Activated CD8-positive, alpha-beta memory T cell treated with anti-CD3 and anti-CD28 coated beads for 48 hours (primary cell): ENCODE data around the gene VTCN1.
"Not testable (repeated sequence)": the region's sequence is repeated elsewhere in the genome, so short reads cannot be mapped to it uniquely, and the experiment has no call there.

Experiments used
- DNase-seq, 3 experiments: peaks; one replicate each; pipeline ENCODE4 v3.0.0-alpha.2; 2020; ENCODE audit warnings: low read depth in 2 of 3, low spot score in 2 of 3

VTCN1 gene

DNA sequence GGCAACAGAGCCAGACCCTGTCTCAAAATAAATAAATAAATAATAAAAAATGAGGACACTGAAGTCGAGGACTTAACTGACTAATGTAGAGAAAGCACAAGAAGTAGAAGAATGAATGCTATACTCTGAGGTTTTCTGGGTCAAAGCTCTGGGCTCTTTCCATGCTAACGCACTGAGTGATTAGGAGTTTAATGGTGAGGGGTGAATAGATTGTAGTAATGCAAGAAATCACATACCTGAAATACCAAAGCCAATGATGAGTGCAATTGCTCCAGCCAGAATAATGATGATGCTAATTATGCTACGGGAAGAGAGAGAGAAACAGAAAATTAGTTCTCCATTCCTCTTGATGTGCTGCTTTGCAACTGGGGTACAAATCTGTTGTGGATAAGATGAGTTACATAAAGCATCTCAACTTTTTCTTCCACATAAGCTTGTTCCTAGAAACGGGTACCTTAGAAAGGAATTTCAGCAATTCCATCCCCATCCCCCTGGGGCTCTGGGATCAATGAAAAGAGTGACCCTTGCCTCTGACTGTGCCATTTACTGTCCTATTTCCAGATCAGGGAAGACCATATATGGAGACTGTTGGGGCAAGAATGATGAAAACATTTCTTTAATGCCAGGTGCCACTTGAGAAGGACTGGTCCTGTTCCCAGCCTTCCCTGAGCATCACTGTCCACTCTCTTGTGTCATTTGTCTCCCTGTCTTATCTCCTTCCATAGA is 40.7 kb downstream of the VTCN1 start:
- DNase-seq, result no peak

- no peak for DNase-seq
Measured at GRCh38 chr1:117167402-117167801, 43.3 kb downstream of the VTCN1 start.

GRCh38 chr1:117166076-117166475 is 44.7 kb downstream of the VTCN1 start:
- DNase-seq, result no peak

- DNase-seq, result no peak
Measured at GRCh38 chr1:117164209-117164608, 46.5 kb downstream of the VTCN1 start.

DNA sequence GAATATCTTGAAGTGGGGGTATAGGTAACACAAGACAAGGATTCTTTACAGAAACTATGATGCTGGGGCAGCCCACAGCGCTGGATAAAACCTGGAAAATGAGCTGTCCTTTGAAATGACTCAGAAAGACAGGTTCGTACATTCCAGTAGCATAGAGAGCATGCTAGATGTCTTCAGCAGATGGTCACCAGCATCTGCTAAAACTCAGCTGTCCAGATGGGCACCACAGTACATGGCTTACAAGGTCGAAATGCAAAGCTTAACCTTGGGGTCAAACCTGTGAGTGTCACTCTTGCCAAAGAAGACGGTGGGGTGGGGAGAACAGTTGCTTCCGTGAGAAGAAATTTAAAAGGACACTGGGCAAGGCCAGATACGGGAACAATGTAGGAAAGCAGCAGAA is 47.9 kb downstream of the VTCN1 start:
- no peak for DNase-seq

- no peak for DNase-seq
Measured at GRCh38 chr1:117161887-117162286, 48.8 kb downstream of the VTCN1 start.

- not testable (repeated sequence) for DNase-seq
Measured at GRCh38 chr1:117151305-117151704, 59.4 kb downstream of the VTCN1 start.

DNA sequence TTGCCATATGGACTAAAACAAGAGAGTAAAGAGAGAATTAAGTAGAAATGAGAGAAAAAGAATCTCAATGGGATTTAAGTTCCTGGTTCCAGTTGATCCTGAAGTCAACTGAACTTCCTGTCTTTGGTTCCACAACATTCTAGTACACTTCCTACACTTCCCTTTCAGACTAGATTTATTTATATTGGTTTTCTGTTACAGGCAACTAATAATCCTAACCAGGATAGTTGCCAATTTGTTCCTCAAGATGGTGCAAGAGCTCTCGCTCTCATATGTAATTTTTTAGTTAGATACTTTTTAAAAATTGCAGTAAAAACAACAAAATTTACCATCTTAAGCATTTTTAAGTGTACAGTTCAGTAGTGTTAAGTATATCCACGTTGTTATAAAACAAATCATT is 60.4 kb downstream of the VTCN1 start:
- no peak for DNase-seq

DNA sequence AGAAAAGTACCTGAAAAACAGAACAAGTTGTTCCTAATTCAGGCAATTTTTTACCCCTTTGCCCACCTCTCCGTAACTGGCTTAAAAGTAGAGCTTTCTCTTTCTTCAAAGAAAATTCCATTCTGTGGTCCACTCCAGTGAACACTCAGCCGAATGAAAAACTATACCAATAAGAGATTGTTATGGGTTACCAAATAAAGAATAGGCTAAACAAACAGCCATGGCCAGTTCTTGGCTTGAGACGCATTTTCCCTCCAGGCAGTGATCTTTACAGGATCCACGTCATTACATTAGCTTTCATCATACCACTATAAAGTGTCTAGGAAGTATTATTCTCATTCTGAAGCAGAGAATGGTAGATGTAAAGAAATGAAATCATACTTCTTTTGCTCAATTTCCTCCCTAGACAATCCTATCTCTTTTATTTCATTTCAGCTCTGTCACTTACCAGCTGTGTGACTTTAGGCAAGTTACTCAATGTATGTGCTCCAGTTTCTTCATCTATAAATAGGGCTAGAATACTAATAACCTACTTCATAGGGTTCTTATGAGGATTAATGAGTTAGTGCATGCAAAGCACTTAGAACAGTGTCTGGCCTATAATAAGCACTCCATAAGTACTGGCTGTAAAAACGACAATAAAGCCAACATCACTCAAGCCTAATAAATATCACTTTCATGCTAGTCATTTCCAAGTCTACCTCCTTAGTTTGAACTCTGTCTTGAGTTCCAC is 62.7 kb downstream of the VTCN1 start:
- DNase-seq, result no peak

DNA sequence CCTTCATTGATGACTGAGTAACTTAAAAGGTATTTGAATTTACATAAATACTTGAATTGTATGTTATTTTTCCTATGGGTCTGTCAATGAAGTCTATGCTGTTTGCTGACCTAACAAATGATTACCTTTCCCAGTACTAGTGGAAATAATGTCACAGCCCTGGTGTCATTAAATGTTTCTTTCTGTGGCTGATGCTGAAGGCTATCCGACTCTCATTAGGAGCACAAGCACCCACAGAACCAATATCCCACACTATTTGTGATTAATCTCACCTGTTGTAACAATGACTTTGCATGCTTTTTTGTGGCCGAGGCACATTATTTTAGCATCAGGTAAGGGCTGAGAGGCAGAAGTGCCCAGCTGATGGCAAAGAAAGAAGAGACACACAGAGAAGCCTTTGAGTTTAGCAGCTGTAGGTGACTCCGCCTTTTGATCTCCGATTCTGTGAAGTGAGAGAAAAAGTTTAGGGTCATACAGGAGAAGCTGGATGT is 63.3 kb downstream of the VTCN1 start:
- no peak for DNase-seq

DNA sequence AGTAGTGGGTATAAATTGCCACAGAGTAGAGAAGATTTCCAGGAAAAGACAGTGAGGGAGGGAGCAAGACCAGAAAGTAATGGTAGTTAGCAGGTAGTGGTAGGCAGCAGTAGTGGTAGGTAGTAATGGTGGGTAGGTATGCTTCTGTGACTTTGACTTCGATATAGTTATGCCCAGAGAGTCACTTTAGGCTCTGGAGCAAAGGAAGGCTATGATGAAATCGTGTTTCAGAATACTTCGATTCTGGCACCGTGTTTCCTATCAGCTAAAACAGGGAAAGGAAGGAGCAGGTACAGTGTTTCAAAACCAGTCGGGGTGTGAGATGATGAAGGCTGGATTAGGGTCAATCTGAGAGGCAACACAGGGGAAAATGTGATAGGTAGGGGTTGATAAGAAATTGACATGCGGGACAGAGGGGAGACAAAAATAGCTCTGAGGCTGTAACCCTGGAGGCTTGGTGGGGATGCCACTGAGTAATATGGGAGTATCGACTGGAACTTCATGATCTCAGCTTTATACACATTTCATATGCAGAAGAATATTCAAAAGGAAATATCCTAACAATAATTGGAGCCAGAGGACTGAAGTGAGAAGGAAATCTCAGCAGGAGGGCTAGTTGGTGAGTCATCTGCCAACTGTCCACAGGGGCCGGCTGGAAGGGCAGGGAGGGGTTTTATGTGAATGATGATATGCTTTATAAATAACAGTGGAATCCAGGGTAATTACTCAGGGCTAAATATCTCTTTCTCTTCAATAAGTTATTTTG is 64.0 kb downstream of the VTCN1 start:
- no peak for DNase-seq

DNA sequence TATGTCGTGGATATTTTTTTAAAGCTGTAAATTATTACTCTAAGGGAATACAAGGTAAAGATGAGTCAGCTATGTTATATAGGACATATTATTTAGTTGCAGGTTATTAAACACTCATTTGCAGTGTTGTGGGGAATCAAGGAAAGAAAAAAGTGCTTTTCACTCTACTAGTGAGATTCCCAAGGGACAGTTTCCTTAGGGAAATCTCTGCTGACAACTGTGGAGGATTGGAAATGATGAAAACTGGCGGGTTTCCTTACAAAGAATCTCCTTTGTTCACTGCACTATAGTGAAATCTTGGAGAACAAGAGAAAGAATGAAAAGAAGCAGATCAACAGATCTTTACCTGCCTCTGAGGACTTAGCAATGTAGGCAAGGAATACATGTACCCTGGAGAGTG is 64.7 kb downstream of the VTCN1 start:
- DNase-seq, result no peak

- no peak for DNase-seq
Measured at GRCh38 chr1:117143871-117144270, 66.9 kb downstream of the VTCN1 start.

DNA sequence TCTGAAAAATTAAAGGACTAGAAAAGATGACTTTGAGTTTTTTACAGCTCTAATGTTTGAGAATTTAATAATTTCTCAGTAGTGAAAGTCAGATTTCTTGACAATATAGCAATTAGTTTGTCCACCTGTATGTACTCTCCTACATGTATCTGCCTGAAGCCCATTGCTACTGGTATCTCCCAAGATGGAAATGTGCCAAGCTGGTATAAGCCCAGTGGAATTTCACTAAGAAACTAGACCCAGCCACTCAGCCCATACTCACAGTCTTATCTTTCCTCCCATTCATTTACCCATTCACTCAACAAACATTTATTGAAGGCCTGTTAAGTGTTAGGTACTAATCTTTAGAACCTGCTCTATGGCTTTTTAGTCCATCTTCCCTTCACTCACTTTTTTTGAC is 67.6 kb downstream of the VTCN1 start:
- DNase-seq, result no peak

DNA sequence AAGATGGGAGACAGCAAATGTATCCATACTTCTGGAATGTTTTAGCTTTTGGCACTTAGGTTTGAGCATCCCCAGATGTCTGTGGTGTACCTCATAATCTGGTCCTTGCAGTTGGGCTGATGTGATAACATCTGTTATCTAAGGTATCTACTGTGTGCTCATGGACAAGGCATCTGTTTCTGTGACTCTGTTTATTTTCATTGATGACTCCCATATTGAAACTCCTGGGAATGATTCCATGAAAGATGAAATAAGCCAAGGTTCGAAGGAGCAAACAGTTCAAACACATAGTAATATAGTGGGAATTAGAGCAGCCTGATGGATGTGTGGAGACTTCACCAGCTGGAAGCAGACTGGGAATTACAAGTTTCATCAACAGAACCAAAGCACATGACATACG is 68.5 kb downstream of the VTCN1 start:
- DNase-seq, result no peak

- DNase-seq, result no peak
Measured at GRCh38 chr1:117138561-117138960, 72.2 kb downstream of the VTCN1 start.

- no peak for DNase-seq
Measured at GRCh38 chr1:117138106-117138505, 72.6 kb downstream of the VTCN1 start.

GRCh38 chr1:117137281-117137855 is 73.4 kb downstream of the VTCN1 start:
- no peak for DNase-seq

DNA sequence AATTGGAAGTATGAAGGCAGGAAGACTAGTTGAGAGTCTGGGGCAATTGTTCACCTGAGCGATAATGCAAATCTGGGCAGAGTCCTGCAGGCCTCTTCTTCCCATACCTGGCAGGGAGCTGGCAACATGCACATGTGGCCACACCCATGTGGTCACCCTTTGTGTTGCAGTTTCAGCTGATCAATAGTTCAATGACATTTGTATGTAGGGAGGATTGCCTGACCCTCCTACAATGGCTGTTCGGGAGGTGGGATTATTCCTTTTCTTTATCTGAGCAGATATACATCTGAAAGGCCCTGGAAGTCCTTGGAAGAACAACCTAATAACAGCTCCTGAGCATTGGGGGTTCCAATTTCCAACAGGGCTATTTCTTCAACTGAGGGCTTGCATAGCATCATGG is 74.0 kb downstream of the VTCN1 start:
- DNase-seq, result no peak

DNA sequence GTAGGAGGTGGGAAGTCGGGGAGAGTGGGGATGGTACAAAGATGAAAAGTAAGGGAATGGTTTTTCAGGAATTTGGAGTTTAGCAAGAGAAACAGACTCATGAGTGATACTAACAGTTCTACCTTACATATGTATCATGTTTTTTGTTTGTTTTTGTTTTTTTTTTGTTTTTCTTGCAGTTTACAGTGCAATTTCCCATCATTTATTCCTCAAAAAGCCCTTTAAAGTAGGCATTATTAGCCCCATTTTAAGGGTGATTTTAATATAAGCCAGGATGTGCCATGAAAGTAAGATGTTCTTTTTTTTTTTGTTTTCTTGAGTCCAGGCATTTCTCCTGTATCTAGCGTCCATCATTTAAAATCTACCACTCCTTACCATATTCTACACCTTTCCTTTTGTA is 75.4 kb downstream of the VTCN1 start:
- DNase-seq, result no peak

GRCh38 chr1:117130526-117130925 is 80.2 kb downstream of the VTCN1 start:
- no peak for DNase-seq
